Measurements from ENCODE around the gene ANK3. TPM values are rescaled to one million over a fixed set of nuclear protein-coding genes. Genes with fewer than 3 reads are reported as not detected.

The ANK3 gene
- total and polyA plus RNA-seq, 2 donors (not counting 1 experiment from before 2014, with no cell fraction given) = 0.50 to 0.79 TPM

- no peak overlapping the region for H3K4me3 ChIP-seq (replicated peaks in 1 of 4; ENCODE audit: control extremely low read depth in 1 of 4, insufficient read depth in 1 of 4, low read depth in 3 of 4, low read length in 4 of 4)
- no peak overlapping the region for H3K9ac ChIP-seq (ENCODE audit: insufficient read depth, low read length)
- DNase-seq (ENCODE audit: low read depth in 2 of 2) = peak; percentile 4 to 78
- H3K79me2 ChIP-seq (ENCODE audit: control insufficient read depth, insufficient read depth, low read length) = no peaks in the 10 kb centered on the region
- H3K36me3 ChIP-seq (ENCODE audit: control insufficient read depth, insufficient read depth, low read length) = no peaks in the 10 kb centered on the region
- peaks cover 2% of the 10 kb centered on the region for H3K27me3 ChIP-seq (ENCODE audit: control insufficient read depth, insufficient read depth, low read length)
- H3K4me2 ChIP-seq (ENCODE audit: extremely low read depth, insufficient read depth, low read length) = no peak overlapping the region
- H4K20me1 ChIP-seq (ENCODE audit: control insufficient read depth, extremely low read depth, insufficient read depth, low read length) = no peaks in the 10 kb centered on the region
- peaks cover 2% of the 10 kb centered on the region for H3K4me1 ChIP-seq (ENCODE audit: control insufficient read depth, extremely low read depth, insufficient read depth, low read length)
- TF ChIP-seq EZH2 (IDR thresholded peaks at IDR 0.05; ENCODE audit: low read length, missing control alignments) (no peak), CTCF (conservative IDR thresholded peaks at IDR 0.05 in 1 of 2, IDR thresholded peaks at IDR 0.05 in 1 of 2; ENCODE audit: low read depth in 1 of 2, low read length in 2 of 2) (no peak)
- H2AFZ ChIP-seq (ENCODE audit: low read length) = no peak overlapping the region
- H3K27ac ChIP-seq (ENCODE audit: insufficient read depth, low read length) = no peak overlapping the region
- H3K9me3 ChIP-seq (ENCODE audit: control insufficient read depth, insufficient read depth, low read depth, low read length) = no peaks in the 10 kb centered on the region
Observed at GRCh38 chr10:60353519-60354258, 36.0 kb downstream of the ANK3 start.

- Histone ChIP-seq H3K4me2 (ENCODE audit: extremely low read depth, insufficient read depth, low read length) (no peak overlapping the region), H3K4me3 (replicated peaks in 1 of 4; ENCODE audit: control extremely low read depth in 1 of 4, insufficient read depth in 1 of 4, low read depth in 3 of 4, low read length in 4 of 4) (no peak overlapping the region), H3K27me3 (ENCODE audit: control insufficient read depth, insufficient read depth, low read length) (no peaks in the 10 kb centered on the region), H3K9ac (ENCODE audit: insufficient read depth, low read length) (no peak overlapping the region), H4K20me1 (ENCODE audit: control insufficient read depth, extremely low read depth, insufficient read depth, low read length) (no peaks in the 10 kb centered on the region), H3K36me3 (ENCODE audit: control insufficient read depth, insufficient read depth, low read length) (no peaks in the 10 kb centered on the region), H3K79me2 (ENCODE audit: control insufficient read depth, insufficient read depth, low read length) (no peaks in the 10 kb centered on the region), H2AFZ (ENCODE audit: low read length) (no peak overlapping the region), H3K9me3 (ENCODE audit: control insufficient read depth, insufficient read depth, low read depth, low read length) (no peaks in the 10 kb centered on the region), H3K27ac (ENCODE audit: insufficient read depth, low read length) (no peak overlapping the region), H3K4me1 (ENCODE audit: control insufficient read depth, extremely low read depth, insufficient read depth, low read length) (peaks cover 2% of the 10 kb centered on the region)
- no peak for TF ChIP-seq CTCF (conservative IDR thresholded peaks at IDR 0.05 in 1 of 2, IDR thresholded peaks at IDR 0.05 in 1 of 2; ENCODE audit: low read depth in 1 of 2, low read length in 2 of 2)
- no peak for TF ChIP-seq EZH2 (IDR thresholded peaks at IDR 0.05; ENCODE audit: low read length, missing control alignments)
- DNase-seq (ENCODE audit: low read depth in 2 of 2) = no peak
Observed at GRCh38 chr10:60352105-60352504, 37.6 kb downstream of the ANK3 start.

- H3K4me2 ChIP-seq (ENCODE audit: extremely low read depth, insufficient read depth, low read length) = no peak overlapping the region
- no peak overlapping the region for H3K27ac ChIP-seq (ENCODE audit: insufficient read depth, low read length)
- no peaks in the 10 kb centered on the region for H3K79me2 ChIP-seq (ENCODE audit: control insufficient read depth, insufficient read depth, low read length)
- no peak for TF ChIP-seq CTCF (conservative IDR thresholded peaks at IDR 0.05 in 1 of 2, IDR thresholded peaks at IDR 0.05 in 1 of 2; ENCODE audit: low read depth in 1 of 2, low read length in 2 of 2)
- TF ChIP-seq EZH2 (IDR thresholded peaks at IDR 0.05; ENCODE audit: low read length, missing control alignments) = no peak
- no peak overlapping the region for H2AFZ ChIP-seq (ENCODE audit: low read length)
- peak in 1 of 2 donors; percentile 16 for DNase-seq (ENCODE audit: low read depth in 2 of 2)
- no peak overlapping the region for H3K4me3 ChIP-seq (replicated peaks in 1 of 4; ENCODE audit: control extremely low read depth in 1 of 4, insufficient read depth in 1 of 4, low read depth in 3 of 4, low read length in 4 of 4)
- no peaks in the 10 kb centered on the region for H3K9me3 ChIP-seq (ENCODE audit: control insufficient read depth, insufficient read depth, low read depth, low read length)
- H3K4me1 ChIP-seq (ENCODE audit: control insufficient read depth, extremely low read depth, insufficient read depth, low read length) = peaks cover 2% of the 10 kb centered on the region
- H3K36me3 ChIP-seq (ENCODE audit: control insufficient read depth, insufficient read depth, low read length) = no peaks in the 10 kb centered on the region
- H3K9ac ChIP-seq (ENCODE audit: insufficient read depth, low read length) = no peak overlapping the region
- H3K27me3 ChIP-seq (ENCODE audit: control insufficient read depth, insufficient read depth, low read length) = no peaks in the 10 kb centered on the region
- no peaks in the 10 kb centered on the region for H4K20me1 ChIP-seq (ENCODE audit: control insufficient read depth, extremely low read depth, insufficient read depth, low read length)
Observed at GRCh38 chr10:60351191-60351853, 38.4 kb downstream of the ANK3 start.

Measured in fibroblast of lung (primary cell).